ENCODE data around the gene DST.

Gene DST
- 26.3 to 88.2 (median 86.8) reads per million in 3 experiments for total RNA-seq

DNA sequence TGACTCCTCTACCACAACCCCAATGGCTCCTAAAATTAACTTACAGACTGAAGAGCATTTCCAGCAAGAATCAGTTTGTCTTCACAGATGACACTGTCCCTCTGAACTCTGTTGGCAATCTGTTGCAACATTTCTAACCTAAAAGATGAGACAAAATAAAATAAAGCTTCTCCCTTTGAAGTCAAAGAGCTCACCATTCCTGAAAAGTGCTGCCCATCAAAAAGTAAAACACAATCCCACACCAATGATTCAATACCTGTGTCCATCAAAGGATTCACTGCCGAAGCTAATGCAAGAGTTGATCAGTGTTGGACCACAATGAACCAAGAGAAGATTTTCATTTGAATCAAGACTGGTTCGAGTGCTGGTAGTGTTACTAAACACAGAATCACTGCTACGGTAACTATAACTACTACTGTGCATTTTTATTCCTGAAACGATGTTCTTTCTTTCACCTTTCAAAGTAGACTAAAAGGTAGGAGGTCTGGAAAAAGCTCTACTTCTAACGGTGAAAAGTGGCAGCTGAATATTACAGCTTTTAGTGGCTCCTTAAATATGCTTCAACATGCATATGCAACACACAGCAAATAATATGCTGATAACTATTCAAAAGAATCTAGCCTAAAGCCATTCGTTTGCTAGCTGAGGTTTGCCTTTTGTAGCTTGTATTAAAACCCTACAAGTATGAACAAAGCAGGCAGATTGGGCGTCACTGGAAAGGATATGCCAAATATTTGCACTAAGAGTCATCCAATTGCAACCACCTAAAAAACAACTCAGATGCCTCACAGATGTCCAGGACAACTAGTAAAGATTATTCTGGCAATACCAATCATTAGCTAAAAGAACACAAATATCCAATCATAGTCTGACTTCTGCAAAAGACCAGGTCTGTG, at the start of gene DST:
Gene DST (minus strand): TSS at position 524 of the 896 bp plus-strand sequence.
- no peak for DNase-seq

DNA sequence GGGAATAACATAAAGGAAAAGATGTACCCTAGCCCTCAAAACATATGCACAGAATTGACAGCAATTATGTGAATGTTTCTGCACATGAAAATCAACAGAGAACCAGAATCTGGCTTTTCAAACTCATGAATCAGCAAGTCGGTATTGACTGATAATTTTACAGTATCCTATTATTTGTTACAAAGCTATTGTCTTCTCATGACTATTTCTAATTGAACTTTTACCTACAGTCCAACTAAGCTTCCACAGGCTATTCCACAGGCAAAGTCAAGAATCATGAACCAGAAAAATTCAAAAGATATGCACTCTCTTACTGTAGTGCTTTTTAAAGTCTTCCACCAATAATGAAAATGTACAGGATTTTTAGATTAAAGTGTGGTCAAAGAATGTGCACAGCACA, 49.1 kb upstream of the DST start:
- no peak for DNase-seq

DNA sequence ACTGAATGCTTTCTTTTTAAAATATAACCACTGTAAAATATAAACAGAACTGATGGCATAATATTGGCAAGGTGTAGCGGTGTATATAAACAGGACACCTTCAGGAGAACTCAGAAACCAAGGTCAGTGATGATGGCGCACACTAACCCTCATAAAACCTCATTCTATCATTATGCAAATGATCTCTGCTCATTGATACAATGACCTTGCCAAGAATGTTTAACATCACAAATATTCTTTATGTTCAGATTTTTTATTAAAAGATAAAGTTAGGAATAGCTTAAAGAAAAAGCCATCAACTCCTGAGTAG, 48.6 kb upstream of the DST start:
- DNase-seq, result no peak

DNA sequence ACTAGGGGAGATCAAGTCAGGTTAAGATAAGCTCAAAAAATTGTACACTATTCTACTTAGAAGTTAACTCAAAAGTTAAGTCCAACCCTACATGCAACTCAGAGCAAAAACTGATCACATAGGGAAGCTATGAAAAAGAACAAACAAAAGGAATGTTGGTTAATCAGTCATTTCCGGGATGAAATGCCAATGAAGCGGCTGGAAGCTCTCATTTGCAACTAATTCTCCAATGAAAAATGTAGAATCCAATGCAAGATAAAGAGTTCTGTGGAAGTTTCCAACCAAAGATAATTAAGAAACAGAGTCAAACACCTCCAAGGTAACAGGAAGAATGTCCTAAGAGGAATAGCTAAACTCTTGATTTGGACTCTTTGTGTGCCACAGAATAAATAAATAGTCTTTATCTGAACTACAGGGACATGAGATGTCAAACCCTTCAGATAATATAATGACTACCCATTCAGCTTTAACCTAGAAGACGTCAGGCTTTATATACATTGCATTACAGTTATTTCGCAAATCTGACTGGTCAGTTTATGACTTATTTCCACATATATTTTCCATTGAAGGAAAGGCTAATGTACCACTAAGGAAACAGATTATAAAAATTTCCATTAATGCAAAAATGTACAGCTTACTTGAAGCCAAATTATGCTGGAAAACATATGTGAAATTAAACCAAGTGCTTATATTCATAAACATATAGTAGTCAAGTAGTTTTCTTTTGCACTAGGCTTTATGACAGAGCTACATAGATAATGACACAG, 48.0 kb upstream of the DST start:
- DNase-seq, result no peak

DNA sequence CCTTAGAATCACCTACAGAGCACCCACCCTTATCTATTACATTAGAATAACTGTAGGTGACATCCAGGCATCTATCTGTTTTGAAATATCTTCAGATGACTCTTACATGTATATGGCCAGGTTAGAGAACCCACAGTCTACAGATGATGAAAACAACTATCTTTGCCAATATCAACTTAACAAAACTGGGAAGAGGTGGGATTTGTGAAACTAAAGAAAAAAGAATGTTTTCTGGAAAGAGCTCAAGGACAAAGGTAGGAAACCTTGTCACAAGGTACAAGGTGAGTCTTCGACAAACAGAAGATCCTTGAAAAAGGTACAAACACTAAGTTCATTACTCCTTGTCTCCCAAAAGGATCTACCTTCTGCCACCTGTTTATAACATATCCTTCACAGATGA, 47.0 kb upstream of the DST start:
- DNase-seq, result no peak

DNA sequence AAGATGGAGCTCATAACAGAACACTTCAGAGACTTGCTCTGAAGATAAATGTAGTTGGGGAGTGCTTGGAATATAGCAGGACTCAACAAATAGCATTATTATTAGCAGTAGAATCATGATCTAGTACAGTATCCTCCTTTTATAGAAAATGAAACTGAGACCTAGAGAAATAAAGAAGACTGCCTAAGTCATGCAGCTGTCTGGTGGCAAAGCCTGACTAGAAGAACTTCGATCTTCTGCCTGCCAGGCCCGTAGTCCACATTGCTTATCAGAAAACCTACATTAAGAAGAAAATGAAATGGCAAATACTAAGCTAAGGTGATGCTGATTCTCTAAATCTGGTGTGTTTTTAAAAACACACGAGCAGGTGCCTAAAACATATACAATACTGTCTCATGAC, 46.4 kb upstream of the DST start:
- DNase-seq, result no peak

DNA sequence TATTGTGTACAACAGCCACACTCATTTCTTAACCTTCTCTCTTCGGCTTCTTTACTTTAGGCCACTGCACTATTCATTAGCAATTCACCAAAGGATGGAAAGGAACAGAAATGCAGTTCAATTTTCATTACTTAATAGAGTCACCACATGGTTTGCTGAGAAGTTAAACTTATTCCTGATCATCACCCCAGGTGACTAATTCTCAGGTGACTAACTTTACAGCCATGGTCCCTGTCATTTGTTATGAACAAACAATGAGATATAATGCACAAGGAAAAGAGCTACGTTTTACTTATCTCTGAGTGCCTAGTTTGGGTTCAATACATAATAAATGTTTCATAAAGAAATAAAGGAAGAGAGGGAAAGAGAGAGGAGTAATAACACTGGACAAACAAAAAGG, 45.8 kb upstream of the DST start:
- DNase-seq, result no peak

DNA sequence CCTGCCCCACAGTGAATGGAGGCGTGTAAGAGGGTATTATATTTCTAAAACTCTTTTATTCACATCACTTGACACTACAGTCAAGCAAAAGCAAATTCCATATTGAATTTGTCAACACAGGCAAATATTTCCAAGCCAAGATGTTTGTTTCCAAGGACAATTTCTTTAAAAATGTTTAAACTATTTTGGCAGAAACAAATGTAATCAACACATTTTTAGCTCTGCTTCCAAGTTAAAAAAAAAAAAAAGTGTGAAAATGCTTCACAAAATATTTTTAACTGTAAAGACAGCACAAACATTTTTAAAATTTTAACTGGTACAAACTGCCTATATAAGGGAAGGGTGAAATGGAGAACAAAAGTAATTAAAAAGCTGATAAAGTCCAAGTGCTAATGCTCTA, 44.9 kb upstream of the DST start:
- DNase-seq, result no peak

DNA sequence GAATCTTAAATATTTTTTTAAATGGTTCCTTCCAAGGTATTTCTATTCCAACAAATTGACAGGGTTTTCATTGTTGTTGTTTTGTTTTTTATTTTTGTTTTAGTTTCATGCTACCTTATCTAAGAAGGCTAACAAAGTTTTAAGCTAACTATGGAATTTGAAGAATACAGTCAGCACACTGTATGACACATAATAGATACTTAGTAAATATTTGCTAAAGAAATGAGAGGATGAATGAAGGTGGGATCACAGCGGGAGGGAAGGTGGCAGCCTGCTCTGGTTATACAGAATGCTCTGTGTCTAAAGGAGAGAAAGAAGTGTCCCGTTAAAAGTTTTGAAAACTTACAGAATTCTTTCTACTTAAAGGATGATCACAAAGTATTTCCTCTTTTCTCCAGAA, 43.7 kb upstream of the DST start:
- DNase-seq, result no peak

DNA sequence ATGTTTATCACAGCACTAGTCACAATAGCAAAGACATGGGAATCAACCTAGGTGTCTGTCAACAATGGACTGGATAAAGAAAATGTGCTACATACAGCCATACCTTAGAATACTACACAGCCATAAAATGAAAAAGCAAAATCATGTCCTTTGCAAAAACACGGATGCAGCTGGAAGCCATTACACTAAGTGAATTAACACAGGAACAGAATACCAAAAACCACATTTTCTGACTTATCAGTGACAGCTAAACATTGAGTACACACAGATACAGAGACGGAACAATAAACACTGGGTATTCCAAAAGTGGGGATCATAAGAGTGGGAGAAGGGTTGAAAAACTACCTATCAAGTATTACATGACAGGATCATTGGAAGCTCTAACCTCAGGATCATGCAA, 43.3 kb upstream of the DST start:
- no peak for DNase-seq

DNA sequence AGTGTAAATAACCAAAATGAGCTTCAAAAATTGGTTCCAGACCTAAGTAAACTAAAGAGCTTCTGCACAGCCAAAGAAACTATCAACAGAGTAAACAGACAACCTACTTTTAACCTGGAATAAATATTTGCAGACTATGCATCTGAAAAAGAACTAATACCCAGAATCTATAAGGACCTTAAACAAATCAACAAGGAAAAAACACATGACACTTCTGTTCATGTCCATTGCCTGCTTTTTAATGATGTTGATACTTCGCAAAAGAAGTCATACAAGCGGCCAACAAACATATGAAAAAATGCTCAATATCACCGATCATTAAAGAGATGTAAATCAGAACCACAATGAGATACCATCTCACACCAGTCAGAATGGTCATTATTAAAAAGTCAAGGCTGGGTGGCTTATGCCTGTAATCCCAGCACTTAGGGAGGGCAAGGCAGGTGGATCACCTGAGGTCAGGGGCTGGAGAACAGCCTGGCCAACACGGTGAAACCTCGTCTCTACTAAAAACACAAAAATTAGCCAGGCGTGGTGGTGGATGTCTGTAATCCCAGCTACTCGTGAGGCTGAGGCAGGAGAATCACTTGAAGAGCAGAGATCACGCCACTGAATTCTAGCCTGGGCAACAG, 42.5 kb upstream of the DST start:
- no peak for DNase-seq

DNA sequence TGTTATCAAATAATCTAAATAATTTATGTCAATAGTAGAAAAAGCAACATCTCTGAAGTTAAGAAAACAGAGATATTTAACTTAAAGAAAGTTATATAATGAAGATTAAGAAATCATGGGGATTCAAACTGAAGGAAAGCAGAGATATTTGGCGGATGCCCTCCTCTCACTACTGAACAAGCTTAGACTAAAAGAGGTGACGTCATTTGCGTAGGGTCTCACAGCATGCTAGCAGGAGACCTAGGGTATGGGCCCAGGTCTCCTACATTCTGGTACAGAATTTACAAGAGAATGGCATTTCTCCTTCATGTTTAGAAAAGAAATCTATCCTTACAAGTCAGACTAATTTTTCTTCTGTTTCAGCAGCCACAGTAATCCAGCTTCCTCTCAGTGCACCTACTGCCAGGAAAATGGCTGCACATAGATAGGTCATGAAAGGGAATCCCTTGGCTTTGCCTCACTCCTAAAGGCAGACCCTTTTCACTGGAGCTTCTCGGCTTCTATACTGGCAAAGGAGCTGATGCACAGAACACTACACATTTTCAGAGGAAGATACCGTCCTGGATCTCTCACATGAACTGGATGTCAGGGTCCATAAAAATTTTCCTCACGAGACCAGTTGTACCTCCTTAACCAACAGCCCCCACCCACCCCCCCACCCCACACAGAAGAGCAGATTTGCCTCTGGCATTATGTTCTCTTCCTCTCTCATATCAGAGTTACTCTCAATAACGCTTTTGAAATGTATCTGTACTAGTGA, 41.8 kb upstream of the DST start:
- no peak for DNase-seq

DNA sequence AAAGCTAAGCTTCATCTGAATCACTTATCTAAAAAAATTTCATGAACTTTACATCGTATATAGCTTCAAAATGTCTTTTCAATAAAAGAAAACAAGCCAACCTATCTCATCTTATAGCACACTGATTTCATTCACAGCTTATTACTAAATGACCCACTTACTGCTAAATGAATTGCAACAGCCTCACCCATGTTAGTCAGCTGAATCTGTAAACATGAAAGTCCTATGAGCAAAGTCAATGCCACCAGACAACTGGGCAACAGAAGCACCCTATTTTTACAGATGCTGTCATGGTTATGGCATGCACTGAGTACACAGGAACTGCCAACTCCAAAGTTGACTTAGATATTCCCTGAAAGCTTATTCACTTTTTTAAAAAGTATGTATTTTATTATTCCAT, 41.2 kb upstream of the DST start:
- DNase-seq, result no peak

DNA sequence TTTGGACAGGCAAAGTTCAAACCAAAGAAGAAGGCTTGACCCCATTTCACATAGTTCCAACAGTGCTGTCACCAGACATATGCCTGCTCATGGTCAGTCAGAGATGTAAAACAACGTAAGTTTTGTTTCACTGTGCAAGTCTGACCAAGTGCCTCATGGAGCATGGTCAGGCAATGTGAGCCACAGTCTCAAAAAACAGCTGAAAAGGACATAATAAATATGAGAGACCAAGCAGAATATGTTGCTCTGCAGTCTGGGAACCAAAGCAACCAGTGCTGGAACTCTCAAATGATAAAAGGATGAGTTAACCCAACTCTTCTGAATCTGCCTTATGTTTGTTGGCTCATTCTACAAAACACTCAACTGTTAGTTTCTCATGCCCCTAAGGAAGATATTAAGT, 39.9 kb upstream of the DST start:
- DNase-seq, result no peak

DNA sequence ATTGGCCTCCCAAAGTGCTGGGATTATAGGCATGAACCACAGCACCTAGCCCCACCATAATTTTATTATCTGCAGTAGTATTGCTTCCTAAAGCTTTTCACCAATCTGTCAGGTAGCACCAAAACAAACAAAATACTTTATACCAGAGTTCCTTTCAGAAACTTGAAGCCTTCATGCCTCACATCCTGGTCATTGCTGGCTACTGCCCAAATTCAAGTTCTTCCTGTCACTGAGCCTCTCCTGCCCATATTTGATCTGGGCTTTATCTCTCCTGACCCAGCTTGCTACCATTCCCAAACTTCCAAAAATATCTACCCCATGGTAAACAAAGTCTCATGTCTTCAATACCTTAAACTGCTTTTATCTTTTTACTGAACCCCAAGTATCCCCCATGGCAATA, 34.9 kb upstream of the DST start:
- DNase-seq, result no peak

DNA sequence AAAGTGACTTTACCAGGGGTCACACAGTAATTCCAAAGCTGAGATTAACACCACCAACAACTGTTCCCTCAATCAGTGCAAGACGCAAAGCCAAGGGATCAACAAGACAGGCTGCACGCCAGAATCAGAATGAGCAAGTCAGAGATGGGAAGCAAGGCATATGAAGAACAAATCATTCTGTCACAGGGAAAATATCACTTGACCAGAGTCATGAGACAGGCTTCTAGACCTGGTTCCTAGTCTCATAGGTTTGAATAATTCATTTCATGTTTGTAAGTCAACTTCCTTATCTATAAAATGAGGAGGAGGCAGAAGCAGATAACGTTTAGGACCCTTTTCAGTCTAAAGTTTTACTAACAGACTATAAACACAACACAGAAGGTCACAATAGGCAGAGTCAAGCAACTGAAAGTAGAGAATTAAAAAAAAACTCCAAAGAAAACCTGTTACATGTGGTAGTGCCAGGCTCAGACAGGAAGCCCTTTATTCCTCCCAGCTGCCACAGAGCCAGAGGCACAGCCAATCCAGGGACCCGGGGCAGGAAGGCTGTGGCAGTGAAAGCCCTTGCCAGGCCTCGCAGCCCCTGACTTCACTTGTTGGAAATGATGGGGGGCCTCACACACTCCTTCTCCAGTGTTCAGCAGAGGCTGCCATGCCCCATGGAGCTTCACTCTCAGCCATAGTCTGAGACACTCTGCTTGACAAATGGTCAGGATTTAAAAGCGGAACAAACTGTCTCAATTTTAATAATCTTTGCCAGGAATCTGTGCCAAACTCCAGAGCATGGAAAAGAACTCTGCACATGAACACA, 29.2 kb upstream of the DST start:
- DNase-seq, result no peak

DNA sequence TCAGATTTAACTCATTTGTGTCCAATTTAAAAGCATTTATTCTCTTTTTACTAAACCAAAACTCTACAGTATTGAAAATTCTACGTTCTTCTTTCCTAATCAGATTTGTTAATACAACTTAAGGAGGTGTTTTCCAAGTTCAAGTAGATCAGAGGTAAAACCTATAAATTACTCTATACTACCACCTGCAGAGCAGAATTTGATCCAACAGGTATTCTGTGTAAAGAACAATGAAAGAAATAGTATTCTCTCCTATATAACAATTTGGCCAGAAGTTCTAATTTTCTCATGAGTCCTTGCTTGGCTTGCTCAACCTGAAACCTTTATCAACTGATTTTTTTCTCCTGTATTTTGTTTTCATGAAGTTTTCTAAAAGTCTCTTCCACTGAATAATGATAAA, 28.5 kb upstream of the DST start:
- DNase-seq, result no peak

DNA sequence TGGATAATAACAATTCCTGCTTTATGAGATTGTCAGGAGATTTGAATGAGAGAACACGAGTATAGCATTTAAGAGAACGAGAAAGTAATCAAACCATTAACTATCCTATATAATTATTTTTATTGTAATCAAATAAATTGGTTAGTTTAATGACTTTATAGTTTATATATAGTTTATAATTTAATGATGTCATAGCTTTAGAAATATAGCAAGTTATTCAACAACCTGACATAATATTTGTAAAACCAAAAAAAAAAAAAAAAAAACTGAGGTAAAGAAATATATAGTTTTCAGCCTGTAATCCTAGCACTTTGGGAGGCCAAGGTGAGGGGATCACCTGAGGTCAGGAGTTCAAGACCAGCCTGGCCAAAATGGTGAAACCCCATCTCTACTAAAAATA, 26.4 kb upstream of the DST start:
- no peak for DNase-seq

DNA sequence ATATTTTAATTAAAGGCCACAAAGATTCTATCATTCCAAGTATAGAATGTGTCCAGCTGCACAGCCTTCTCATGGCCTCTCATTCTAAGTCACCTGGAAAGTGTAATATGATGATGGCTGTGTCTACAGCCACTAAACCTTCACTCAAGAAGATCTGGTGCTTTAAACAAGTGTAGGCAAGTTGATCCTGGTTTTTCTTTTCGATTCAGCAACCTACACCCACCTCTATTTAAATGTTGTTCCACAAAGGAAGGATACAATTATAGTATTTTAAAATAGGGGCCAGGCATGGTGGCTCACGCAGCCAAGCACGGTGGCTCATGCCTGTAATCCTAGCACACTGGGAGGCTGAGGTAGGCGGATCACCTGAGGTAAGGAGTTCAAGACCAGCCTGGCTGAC, 25.5 kb upstream of the DST start:
- no peak for DNase-seq

DNA sequence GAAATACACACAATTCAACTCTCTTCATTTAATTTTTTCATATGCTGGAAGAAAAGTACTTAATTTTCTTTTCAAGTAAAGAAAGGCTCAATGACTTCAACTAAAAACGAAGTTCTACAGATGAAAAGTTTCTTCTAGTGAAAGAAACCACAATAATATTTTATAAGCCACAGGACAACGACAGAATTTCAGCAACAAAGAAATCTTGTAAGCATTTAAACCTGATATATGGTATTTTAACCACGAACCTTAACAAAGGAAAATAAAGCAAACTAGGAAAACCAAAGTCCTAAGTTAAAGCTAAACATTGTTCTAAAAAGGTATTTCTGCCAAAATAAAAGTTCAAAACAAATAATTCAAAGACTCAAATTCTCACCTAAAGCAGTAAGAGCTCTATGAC, 24.6 kb upstream of the DST start:
- DNase-seq, result no peak

DNA sequence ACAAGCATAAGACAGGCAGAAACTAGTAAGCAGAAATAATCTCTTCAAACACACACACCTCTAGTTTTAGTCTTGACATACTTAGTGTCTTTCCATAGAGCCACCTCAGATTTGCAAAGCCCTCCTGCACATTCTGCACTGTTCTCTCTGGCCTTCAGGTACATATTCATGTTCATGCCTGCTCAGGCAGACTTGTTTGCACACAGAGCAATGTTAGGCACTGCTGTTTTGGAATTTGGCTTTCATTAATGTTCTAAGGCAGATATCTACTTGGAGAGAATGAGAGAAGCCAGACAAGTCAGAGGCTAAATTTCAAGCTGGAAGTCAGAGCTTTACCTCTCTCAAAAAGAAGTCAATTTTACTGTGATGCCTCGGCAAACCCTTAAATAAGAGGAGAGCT, 21.3 kb upstream of the DST start:
- DNase-seq, result no peak

DNA sequence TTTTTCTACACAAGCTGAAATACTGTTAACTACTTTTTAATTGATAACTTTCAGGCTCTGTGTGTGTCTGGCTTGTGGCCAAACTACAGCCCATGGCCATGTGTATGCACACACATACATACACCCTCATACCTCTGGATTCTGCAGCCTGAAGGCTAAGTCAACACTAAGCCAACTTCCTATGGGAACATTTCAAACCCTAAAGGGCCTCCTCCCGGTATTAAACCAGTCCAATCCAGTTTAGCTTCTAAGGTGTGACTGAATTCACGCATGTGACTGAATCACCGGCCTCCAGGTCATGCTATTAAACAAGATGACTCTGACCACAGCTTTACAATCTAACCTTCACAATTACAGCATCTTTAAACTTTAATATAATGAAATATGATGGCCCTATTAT, 20.7 kb upstream of the DST start:
- no peak for DNase-seq
